ENCODE data around the gene ID3.

DNA sequence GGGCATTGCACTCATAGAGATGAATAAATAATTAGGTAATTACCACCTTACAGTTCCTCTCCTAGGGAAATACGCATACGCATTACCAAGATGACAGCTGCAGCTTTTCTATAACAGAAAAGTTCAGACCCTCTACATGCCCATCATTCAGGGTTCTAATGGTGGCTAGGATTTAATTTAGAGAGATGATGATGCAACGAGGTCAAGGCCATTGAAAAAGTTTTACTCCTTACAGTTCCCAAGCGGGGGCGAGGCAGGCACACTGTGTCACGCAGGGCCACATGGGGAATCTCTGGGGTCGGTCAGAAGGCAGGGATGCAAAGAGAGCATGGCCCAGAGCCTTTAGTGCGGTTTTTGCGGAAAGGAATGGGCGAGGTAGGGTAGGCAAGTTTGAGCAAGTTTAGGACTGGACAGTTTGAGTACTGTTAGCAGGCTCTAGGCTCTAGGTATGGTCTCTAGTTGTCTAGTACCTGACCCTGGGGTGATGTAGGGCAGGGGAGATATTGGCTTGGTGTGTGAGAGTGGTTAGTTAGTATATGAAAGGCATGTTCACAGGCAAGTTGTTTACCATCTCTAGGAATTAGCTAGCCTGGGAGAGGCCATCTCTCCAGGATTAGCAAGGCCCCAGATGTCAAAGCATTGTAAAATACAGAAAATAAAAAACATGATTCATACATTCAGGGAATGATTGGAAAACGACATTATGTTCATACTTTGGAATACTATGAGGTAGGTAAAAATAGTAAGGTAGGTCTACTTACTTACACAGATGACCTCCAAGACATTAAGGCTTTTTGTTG is 29.6 kb upstream of the ID3 start:
- TF ChIP-seq, protein P1, sequence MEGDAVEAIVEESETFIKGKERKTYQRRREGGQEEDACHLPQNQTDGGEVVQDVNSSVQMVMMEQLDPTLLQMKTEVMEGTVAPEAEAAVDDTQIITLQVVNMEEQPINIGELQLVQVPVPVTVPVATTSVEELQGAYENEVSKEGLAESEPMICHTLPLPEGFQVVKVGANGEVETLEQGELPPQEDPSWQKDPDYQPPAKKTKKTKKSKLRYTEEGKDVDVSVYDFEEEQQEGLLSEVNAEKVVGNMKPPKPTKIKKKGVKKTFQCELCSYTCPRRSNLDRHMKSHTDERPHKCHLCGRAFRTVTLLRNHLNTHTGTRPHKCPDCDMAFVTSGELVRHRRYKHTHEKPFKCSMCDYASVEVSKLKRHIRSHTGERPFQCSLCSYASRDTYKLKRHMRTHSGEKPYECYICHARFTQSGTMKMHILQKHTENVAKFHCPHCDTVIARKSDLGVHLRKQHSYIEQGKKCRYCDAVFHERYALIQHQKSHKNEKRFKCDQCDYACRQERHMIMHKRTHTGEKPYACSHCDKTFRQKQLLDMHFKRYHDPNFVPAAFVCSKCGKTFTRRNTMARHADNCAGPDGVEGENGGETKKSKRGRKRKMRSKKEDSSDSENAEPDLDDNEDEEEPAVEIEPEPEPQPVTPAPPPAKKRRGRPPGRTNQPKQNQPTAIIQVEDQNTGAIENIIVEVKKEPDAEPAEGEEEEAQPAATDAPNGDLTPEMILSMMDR (conservative IDR thresholded peaks at IDR 0.05; ENCODE audit: low read depth, low read length) = no peak
- no peak for TF ChIP-seq EZH2 (IDR thresholded peaks at IDR 0.05; ENCODE audit: low read length, unreplicated experiment)
- TF ChIP-seq EZH2phosphoT487 (IDR thresholded peaks at IDR 0.05; ENCODE audit: borderline replicate concordance, low read length) = no peak
